ENCODE results near the gene HOXA7. TPM values are rescaled to one million over a fixed set of nuclear protein-coding genes. Genes with fewer than 3 reads are reported as not detected.
A peak's percentile ranks its signal among the peaks of the same experiment; 100 is the strongest.

Gene HOXA7
- total RNA-seq, 1 donor, result 3.6 TPM

DNA sequence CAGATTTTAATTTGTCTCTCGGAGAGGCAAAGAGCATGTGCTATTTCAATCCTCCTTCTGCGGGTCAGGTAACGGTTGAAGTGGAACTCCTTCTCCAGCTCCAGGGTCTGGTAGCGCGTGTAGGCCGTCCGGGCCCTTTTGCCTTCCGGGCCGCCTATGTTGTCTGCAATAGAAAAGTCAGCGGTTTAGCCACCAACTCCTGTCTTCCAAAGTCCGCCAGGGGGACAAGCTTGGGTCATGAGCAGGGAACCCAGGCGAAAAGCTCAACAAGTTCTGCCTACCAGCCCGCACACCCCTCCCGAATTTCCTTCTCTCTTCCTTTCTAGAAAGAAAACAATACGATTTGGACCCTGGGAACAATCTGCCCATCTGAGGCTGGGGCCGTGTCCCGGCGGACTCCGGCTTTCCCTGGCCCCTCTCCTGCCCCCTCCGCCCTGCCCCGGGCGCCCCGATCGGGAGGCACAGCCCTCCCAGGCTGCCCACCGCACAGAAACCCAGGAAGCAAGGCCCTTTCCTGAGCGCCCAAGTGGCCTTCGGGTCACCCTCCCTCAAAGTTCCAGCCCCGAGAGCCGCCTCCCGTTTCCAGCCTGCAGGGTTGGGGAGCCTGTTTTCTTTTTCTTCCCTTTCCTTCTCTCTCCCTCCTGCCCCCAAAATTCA, 14.4 kb downstream of the HOXA7 start:
- Histone ChIP-seq H3K27me3 (ENCODE audit: insufficient read depth, low read length) (no peaks in the 10 kb centered on the region), H3K36me3 (ENCODE audit: insufficient read depth, low read length) (peaks cover 59% of the 10 kb centered on the region), H3K79me2 (ENCODE audit: insufficient read depth, low read length) (peaks cover 85% of the 10 kb centered on the region), H3K27ac (ENCODE audit: low read depth, low read length) (peak overlapping the region; percentile 37), H3K4me1 (ENCODE audit: insufficient read depth, low read length) (peaks cover 16% of the 10 kb centered on the region), H3K9me3 (ENCODE audit: low read depth, low read length) (no peaks in the 10 kb centered on the region), H3K4me3 (ENCODE audit: insufficient read depth, low read length) (peak overlapping the region; percentile 63), H3K4me2 (ENCODE audit: insufficient read depth, low read length) (peak overlapping the region; percentile 43), H4K20me1 (ENCODE audit: insufficient read depth, low read length) (peaks cover 4% of the 10 kb centered on the region), H2AFZ (ENCODE audit: low read length) (no peak overlapping the region)
- peak; percentile 85 for DNase-seq (ENCODE audit: insufficient read length, low spot score, missing footprints)
- TF ChIP-seq, protein P1, sequence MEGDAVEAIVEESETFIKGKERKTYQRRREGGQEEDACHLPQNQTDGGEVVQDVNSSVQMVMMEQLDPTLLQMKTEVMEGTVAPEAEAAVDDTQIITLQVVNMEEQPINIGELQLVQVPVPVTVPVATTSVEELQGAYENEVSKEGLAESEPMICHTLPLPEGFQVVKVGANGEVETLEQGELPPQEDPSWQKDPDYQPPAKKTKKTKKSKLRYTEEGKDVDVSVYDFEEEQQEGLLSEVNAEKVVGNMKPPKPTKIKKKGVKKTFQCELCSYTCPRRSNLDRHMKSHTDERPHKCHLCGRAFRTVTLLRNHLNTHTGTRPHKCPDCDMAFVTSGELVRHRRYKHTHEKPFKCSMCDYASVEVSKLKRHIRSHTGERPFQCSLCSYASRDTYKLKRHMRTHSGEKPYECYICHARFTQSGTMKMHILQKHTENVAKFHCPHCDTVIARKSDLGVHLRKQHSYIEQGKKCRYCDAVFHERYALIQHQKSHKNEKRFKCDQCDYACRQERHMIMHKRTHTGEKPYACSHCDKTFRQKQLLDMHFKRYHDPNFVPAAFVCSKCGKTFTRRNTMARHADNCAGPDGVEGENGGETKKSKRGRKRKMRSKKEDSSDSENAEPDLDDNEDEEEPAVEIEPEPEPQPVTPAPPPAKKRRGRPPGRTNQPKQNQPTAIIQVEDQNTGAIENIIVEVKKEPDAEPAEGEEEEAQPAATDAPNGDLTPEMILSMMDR (IDR thresholded peaks at IDR 0.05; ENCODE audit: extremely low read depth, low read depth, low read length), result no peak

GRCh38 chr7:27141137-27141922, 15.1 kb downstream of the HOXA7 start:
- H2AFZ ChIP-seq (ENCODE audit: low read length), result no peak overlapping the region
- H3K4me3 ChIP-seq (ENCODE audit: insufficient read depth, low read length), result peak overlapping the region; percentile 63

DNA sequence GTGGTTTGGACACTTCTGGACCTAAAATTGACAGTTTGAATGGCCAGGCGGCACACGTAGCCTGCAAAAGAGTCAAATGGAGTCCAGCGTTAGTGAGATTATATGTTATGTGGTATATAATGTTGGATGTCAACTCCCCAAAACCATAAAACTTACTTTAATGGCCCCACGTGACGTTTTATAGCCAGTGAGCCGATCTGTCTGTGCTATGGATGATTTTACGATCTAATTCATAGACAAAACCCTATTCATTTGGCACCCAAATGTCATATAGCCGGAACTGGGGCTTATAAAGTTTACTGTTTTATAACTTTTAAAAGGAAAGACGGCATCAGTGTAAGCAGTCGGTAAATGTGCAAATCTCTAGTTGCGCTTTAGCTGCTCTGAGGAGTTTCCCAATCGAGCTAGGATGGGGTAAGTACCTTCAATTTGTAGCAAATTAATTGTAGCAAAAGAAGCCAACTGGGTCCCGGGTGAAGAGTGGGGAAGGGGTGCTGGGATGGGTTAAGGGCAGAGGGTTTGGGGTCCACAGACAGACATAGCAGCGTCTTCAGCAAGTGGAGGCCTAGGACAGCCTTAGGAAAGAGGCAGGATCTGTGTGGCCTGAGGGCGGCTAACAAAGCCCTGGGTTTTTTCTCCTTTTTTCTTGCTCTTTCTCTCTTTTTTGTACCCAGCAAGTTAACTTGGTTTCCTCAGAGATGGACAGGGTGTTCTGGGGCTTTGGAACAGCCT, 16.2 kb downstream of the HOXA7 start:
- TF ChIP-seq, protein P1 (IDR thresholded peaks at IDR 0.05; ENCODE audit: extremely low read depth, low read depth, low read length), result no peak
- H4K20me1 ChIP-seq (ENCODE audit: insufficient read depth, low read length), result peaks cover 8% of the 10 kb centered on the region
- H2AFZ ChIP-seq (ENCODE audit: low read length), result no peak overlapping the region
- H3K27me3 ChIP-seq (ENCODE audit: insufficient read depth, low read length), result no peaks in the 10 kb centered on the region
- H3K4me2 ChIP-seq (ENCODE audit: insufficient read depth, low read length), result no peak overlapping the region
- H3K9me3 ChIP-seq (ENCODE audit: low read depth, low read length), result no peaks in the 10 kb centered on the region
- H3K36me3 ChIP-seq (ENCODE audit: insufficient read depth, low read length), result peaks cover 45% of the 10 kb centered on the region
- peaks cover 30% of the 10 kb centered on the region for H3K4me1 ChIP-seq (ENCODE audit: insufficient read depth, low read length)
- no peak overlapping the region for H3K27ac ChIP-seq (ENCODE audit: low read depth, low read length)
- H3K79me2 ChIP-seq (ENCODE audit: insufficient read depth, low read length), result peaks cover 75% of the 10 kb centered on the region
- H3K4me3 ChIP-seq (ENCODE audit: insufficient read depth, low read length), result no peak overlapping the region
- DNase-seq (ENCODE audit: insufficient read length, low spot score, missing footprints), result peak; percentile 62

More at GRCh38 chr7:27141137-27141922, 15.1 kb downstream of the HOXA7 start:
- Histone ChIP-seq H3K36me3 (ENCODE audit: insufficient read depth, low read length) (peaks cover 53% of the 10 kb centered on the region), H3K79me2 (ENCODE audit: insufficient read depth, low read length) (peaks cover 77% of the 10 kb centered on the region), H3K4me2 (ENCODE audit: insufficient read depth, low read length) (no peak overlapping the region), H4K20me1 (ENCODE audit: insufficient read depth, low read length) (peaks cover 4% of the 10 kb centered on the region), H3K4me1 (ENCODE audit: insufficient read depth, low read length) (peaks cover 19% of the 10 kb centered on the region), H3K27me3 (ENCODE audit: insufficient read depth, low read length) (no peaks in the 10 kb centered on the region), H3K27ac (ENCODE audit: low read depth, low read length) (no peak overlapping the region), H3K9me3 (ENCODE audit: low read depth, low read length) (no peaks in the 10 kb centered on the region)
- peak; percentile 76 for DNase-seq (ENCODE audit: insufficient read length, low spot score, missing footprints)
- TF ChIP-seq, protein P1 (IDR thresholded peaks at IDR 0.05; ENCODE audit: extremely low read depth, low read depth, low read length), result no peak
